AG04450 (cell line): Measurements from ENCODE around the gene FSTL4. TPM values are rescaled to one million over a fixed set of nuclear protein-coding genes. Genes with fewer than 3 reads are reported as not detected.

ENCODE experiments used
- CTCF ChIA-PET: fragments of 300-600, 350-600 bp; formaldehyde crosslinking; extraction: SDS; loops from one replicate; lab custom pipeline; 2022; ENCODE audit warnings: antibody characterized with exemption, inconsistent platforms; lab: Charles Lee
- POLR2A ChIA-PET: fragments of 350-600 bp; formaldehyde crosslinking; extraction: SDS; loops from one replicate; lab custom pipeline; 2021; ENCODE audit warnings: antibody characterized with exemption, inconsistent platforms; lab: Yijun Ruan, JAX
- DNase-seq: peaks from one replicate; pipeline ENCODE4 v3.0.0-alpha.2; 2011; ENCODE audit warnings: low read depth, low spot score
- H3K27ac ChIP-seq: one replicate; pipeline ENCODE4 v1.5.1; 2012; ENCODE audit warnings: low read depth, low read length, control low read depth
- H3K27me3 ChIP-seq: one replicate; pipeline ENCODE4 v1.6.0; 2012; ENCODE audit warnings: low read length; ENCODE audit not compliant: control insufficient read depth, insufficient read depth
- H3K4me3 ChIP-seq: 2 replicates; pipeline ENCODE4 v1.5.1; 2011; ENCODE audit warnings: mild to moderate bottlenecking, low read depth, low read length, control low read depth
- H3K9me3 ChIP-seq: 2 replicates; pipeline ENCODE4 v1.5.1; 2012; ENCODE audit warnings: low read length; ENCODE audit not compliant: control insufficient read depth, insufficient read depth
- CTCF ChIP-seq: IDR thresholded peaks from 2 replicates; pipeline ENCODE4 v1.5.1; 2011; ENCODE audit warnings: low read depth, low read length, control low read depth, inconsistent platforms
- polyA plus RNA-seq: library from polyadenylated mRNA; depleted of rRNA; stranded (reverse); fragments of >200 nt; gene quantifications from 2 replicates; pipeline ENCODE4 v1.2.3, GENCODE V29; 2011

Gene FSTL4
- polyA plus RNA-seq, 1 experiment: 0.11 TPM

DNA sequence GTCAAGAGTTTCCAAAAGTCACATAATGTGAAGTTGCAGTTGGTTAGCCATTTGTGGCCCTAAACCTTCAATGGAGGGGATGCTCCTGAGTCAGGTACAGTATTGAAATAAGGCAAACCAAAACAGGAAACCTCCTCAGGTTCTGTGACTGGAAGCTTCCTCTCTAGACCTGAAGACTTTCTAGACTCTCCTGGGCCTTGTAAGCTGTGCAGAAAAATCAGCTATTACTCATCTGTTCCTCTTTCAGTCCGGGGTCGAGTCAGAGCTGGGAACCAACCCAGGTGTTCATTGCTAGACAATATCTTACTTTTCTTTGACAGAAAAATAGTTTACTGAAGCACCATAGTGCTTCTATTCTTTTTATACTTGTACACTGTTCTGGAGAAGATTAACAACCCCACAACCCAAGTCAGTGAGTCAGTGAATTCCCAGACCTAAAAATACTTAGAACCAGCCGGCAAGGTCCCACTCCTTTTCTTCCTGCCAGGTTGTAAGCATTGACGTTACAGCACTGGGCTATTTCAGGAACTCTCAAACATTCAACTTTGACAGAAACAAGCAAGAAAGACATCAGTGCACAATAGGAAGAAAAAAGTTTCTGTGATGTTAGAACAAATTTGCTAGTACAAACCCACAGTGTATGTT lies 47.3 kb downstream of the FSTL4 start:
- no peaks in the 10 kb centered on the region for H3K9me3 ChIP-seq
- H3K4me3 ChIP-seq: no peak overlapping the region
- ChIA-PET CTCF (no interaction called here), POLR2A (no interaction called here)
- H3K27ac ChIP-seq: no peak overlapping the region
- no peaks in the 10 kb centered on the region for H3K27me3 ChIP-seq
- no peak for TF ChIP-seq CTCF
- DNase-seq: no peak

DNA sequence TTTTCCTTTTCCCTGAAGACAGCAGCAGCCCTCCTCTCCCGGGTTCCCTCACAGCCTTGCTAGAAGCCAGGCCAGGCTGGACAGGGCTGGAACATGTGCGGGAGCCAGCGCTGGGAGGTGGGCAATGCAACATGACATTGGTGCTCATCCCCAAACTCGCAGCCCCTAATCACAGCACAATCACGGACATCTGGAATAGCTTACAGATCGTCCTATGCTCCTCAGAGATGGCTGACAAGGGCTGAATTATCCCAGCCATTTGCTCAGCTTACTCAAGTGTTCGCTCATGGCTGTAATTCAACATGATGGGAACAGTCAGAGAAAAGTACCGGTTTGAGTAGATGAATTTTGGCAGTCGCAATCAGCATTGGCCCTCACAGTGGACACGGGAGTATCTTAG lies 49.8 kb downstream of the FSTL4 start:
- Histone ChIP-seq H3K4me3 (no peak overlapping the region), H3K27me3 (no peaks in the 10 kb centered on the region), H3K9me3 (no peaks in the 10 kb centered on the region), H3K27ac (no peak overlapping the region)
- CTCF ChIA-PET: no interaction called here
- POLR2A ChIA-PET: no interaction called here
- DNase-seq: no peak
- TF ChIP-seq CTCF: no peak

DNA sequence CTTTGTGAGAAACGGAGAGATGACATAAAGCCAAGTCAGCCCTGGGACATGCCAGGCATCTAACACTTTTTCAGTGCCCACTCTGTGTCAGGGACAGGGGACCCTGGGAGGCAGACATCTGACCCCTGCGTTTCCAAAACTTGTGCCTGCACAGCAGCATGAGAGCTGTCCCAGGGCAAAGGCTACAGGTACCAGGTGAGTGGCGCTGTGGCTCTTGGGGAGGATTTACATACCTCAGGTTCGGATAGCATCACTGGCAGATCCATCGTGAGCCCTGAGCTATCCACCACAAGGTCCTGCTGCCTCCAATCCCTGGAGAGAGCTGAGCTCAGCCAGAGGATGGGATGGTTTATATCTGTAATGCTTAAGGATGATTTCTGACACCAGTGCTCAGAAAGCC lies 52.4 kb downstream of the FSTL4 start:
- no peak for TF ChIP-seq CTCF
- POLR2A ChIA-PET: no interaction called here
- no peak overlapping the region for H3K4me3 ChIP-seq
- H3K27ac ChIP-seq: no peak overlapping the region
- no peak for DNase-seq
- H3K27me3 ChIP-seq: no peaks in the 10 kb centered on the region
- H3K9me3 ChIP-seq: no peaks in the 10 kb centered on the region
- CTCF ChIA-PET: no interaction called here

- Histone ChIP-seq H3K27me3 (no peaks in the 10 kb centered on the region), H3K9me3 (no peaks in the 10 kb centered on the region), H3K27ac (no peak overlapping the region), H3K4me3 (no peak overlapping the region)
- ChIA-PET CTCF (no interaction called here), POLR2A (no interaction called here)
- DNase-seq: no peak
- no peak for TF ChIP-seq CTCF
These were observed 55.8 kb downstream of the FSTL4 start for GRCh38 chr5:133556551-133556950.

DNA sequence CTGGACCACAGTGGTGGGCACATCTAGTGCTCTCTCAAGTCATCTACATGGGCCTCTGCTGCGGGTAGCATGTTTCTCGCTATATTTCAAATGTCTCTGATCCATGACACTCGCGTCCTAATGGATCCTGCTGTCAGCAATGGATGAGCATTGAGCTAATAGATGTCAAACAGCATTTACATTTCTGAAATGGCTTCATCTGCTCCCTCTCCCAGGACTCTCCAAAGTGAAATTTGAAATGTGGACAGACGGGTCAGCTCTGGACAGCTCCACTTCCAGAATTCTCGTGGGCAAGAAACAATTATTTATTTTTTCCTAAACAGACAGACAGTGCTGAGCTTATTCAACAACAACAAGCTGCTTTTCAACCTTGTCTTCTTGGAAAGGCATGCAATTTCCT lies 58.1 kb downstream of the FSTL4 start:
- ChIA-PET CTCF (no interaction called here), POLR2A (no interaction called here)
- H3K27ac ChIP-seq: no peak overlapping the region
- H3K4me3 ChIP-seq: no peak overlapping the region
- DNase-seq: no peak
- no peak for TF ChIP-seq CTCF
- H3K27me3 ChIP-seq: no peaks in the 10 kb centered on the region
- H3K9me3 ChIP-seq: no peaks in the 10 kb centered on the region
